WI38 (cell line): ENCODE measurements around the gene NSUN6.
A peak's percentile ranks its signal among the peaks of the same experiment; 100 is the strongest.
"Not testable (repeated sequence)": the region's sequence is repeated elsewhere in the genome, so short reads cannot be mapped to it uniquely, and the experiment has no call there.

Source experiments
- H3K4me3 ChIP-seq: 2 replicates; pipeline ENCODE4 v1.5.1; 2011; ENCODE audit warnings: low read depth, mild to moderate bottlenecking, control low read depth, low read length
- TF ChIP-seq, protein P1 (sequence below): IDR thresholded peaks from 2 replicates; pipeline ENCODE4 v1.5.1; 2012; ENCODE audit warnings: low read depth, mild to moderate bottlenecking, control low read depth, low read length

NSUN6 gene

DNA sequence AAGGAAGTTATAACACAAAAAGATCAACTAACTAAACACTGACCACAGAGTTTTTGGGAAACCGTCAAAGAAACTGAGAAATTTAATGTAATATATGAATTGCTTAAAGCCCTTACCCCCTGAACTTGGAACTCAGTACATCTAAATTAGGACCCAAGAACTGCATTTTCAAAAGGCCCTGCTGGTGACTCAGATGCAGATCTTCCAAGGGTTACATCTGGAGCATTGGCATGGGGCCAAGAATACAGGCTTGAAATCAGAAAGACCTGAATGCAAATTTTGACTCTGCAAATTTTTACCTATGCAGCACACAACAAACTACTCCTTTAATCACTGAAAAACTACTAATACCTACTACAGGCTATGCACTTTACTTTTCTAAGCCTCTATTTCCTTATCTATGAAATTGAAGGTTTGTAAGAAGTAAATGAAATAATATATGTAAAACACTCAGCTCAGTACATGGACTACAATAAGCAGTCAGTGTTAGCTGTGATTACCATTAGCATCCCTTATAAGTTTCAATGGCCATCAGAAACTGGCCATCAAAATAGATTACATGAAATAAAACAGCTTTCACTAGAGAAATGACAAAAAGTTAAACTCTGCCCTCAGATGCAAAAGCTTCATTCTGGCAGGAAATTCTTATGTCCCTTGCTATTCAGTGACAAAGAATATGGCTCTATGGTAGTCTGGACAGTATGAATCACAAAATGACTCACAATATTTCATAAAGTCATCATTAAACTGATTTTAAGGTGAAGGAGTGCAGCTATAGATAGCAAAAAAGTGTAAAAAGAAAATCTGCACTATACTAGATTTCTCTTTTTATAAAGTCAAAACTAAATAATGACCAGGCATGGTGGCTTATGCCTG lies 43.6 kb downstream of the NSUN6 start:
- no peak overlapping the region for H3K4me3 ChIP-seq
- TF ChIP-seq, protein P1, sequence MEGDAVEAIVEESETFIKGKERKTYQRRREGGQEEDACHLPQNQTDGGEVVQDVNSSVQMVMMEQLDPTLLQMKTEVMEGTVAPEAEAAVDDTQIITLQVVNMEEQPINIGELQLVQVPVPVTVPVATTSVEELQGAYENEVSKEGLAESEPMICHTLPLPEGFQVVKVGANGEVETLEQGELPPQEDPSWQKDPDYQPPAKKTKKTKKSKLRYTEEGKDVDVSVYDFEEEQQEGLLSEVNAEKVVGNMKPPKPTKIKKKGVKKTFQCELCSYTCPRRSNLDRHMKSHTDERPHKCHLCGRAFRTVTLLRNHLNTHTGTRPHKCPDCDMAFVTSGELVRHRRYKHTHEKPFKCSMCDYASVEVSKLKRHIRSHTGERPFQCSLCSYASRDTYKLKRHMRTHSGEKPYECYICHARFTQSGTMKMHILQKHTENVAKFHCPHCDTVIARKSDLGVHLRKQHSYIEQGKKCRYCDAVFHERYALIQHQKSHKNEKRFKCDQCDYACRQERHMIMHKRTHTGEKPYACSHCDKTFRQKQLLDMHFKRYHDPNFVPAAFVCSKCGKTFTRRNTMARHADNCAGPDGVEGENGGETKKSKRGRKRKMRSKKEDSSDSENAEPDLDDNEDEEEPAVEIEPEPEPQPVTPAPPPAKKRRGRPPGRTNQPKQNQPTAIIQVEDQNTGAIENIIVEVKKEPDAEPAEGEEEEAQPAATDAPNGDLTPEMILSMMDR, result no peak

DNA sequence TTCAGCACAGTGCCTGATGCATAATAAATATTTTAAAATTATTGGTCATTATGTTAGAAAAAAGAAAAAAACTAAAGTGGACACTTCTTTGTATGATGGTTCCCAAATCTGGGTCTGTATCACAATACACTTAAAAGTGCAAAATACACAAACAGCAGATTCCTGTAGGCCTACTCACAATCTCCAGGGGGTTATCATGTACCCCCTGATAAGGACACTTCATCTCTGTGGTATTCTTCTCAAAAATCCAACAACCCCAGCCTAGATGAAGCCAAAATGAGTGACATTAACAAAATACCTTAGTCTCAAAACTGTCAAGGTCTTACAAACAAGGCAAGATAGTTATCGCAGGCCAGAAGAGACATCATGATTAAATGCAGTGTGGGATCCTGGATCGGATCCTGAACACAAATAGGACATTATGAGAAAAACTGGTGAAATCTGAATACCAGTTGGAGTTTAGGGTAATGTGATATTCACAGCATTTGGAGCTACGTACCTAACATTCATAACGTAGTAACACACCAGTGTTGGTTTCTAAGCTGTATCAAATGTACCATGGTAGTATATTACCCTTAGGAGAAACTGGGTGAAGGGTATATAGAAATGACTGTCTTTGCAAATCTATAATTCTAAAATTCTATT lies 45.2 kb downstream of the NSUN6 start:
- no peak overlapping the region for H3K4me3 ChIP-seq
- TF ChIP-seq, protein P1, result no peak

DNA sequence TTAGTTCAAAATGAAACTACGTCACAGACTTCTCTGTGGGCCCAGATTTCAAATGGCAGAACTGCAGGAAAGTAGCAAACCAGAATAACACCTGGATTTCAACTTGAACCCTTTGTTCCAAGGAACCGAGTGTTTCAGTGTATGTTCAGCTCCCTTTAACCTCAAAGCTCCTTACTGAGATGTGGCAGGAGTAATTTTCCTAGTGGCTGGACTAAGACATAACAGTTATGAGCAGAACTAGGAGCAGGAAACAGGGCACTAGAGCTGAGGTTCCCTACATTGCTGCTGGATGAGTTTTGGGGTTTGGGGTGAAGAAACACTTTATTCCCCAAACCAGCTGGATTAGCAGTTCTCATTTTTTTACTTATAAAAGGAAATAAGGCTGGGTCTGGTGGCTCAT lies 50.1 kb downstream of the NSUN6 start:
- H3K4me3 ChIP-seq, result no peak overlapping the region
- TF ChIP-seq, protein P1, result no peak

DNA sequence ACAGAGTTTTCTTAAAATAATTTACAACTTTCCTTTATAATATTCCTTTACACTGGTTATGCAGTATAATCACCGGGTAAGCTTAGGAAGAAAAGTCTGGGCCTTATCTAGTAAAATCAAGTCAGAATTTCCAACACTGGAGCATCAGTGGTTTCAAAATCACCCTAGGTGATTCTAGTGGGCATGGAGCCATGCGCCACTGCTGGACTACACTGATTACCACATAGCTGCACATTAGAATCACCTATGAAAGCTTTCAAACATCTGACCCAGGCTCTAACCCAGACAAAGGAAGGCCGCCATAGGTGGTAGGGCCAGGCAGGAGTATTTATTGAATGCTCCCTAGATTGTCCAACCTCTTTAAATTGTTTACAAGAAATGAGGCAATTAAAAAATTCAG lies 52.0 kb downstream of the NSUN6 start:
- TF ChIP-seq, protein P1, result no peak
- no peak overlapping the region for H3K4me3 ChIP-seq

DNA sequence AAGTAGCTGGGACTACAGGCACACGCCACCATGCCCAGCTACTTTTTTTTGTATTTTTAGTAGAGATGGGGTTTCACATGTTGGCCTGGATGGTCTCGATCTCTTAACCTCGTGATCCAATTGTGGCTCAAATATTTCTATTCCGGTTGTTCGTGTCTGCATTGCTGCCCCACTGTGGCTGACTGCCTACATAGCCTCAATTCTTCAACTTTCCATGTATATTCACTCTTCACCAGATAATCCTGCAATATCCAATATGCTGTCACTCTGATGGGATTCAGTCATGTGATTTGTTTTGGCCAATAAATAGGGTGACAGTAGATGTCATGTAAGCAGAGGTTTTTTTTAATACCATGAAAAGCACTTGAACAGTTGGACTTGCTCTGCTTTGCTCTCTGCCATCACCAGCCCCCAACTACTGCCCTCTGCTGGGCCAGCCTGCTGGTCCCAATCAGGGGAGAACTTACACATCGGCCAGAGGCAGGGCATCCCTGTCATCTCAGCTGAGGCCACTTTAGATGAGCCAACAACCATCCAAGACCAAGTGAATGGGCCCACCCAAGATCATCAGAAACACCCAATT lies 56.7 kb downstream of the NSUN6 start:
- H3K4me3 ChIP-seq, result no peak overlapping the region
- TF ChIP-seq, protein P1, result peak; percentile 30; the same call in 1 of the 2 replicates

DNA sequence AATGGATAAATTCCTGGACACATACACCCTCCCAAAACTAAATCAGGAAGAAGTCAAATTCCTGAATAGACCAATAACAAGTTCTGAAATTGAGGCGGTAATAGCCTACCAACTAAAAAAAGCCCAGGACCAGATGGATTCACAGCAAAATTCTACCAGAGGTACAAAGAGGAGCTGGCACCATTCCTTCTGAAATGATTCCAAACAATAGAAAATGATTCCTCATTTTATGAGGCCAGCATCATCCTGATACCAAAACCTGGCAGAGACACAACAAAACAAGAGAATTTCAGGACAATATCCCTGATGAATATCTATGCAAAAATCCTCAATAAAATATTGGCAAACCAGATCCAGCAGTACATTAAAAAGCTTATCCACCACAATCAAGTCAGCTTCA lies 60.2 kb downstream of the NSUN6 start:
- not testable (repeated sequence) for H3K4me3 ChIP-seq

DNA sequence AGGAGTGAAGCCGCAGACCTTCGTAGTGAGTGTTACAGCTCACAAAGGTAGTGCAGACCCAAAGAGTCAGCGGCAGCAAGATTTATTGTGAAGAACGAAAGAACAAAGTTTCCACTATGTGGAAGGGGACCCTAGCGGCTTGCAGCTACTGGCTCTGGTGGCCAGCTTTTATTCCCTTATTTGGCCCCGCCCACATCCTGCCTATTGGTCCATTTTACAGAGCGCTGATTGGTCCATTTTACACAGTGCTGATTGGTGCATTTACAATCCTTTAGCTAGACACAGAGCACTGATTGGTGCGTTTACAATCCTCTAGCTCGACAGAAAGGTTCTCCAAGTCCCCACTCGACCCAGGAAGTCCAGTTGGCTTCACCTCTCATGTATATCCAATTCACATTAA lies 64.8 kb downstream of the NSUN6 start:
- H3K4me3 ChIP-seq, result not testable (repeated sequence)

DNA sequence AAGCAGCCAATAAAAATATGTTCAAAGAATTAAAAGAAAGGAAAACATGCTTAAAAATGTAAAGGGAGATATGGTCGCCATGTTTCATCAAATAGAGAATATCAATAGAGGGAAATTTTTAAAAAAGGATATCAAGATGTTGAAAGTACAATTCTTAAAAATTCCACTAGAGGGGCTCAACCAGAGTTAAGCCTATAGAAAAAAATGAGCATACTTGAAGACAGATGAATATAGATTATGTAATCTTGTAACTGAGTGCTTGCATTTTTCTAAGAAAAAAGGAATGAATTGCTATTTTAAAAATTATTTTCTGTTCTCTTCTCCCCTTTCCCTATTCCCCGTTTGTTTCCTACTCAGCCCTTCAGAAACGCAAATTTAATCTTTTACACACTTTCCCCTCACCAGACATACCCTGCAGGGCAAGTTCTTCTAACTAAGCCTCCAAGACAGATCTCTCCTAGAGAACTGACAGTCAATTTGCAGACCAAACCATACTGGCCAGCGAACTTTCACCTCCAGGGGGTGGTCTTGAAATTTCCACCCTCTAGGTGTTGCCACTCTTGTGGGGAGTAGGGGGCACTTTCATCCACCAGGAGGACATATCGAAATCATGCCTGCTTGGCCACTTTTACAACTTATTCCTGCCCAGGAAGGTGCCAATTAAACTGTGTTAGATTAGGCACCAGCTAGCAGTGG lies 67.7 kb downstream of the NSUN6 start:
- no peak overlapping the region for H3K4me3 ChIP-seq
- TF ChIP-seq, protein P1, result no peak
